Trophoblast cell (in vitro differentiated cells and primary cell): ENCODE data around the gene TXNRD3.

Source experiments
- DNase-seq, 2 donors: peaks; one replicate each; pipeline ENCODE4 v3.0.0-alpha.2; 2016
- H2AFZ ChIP-seq: 2 replicates; pipeline ENCODE4 v1.6.1; 2013; ENCODE audit warnings: low read length, moderate library complexity, mild to moderate bottlenecking; ENCODE audit not compliant: insufficient read depth, poor library complexity
- H2AK5ac ChIP-seq: 2 replicates; pipeline ENCODE4 v1.6.1; 2013; ENCODE audit warnings: mild to moderate bottlenecking, low read length
- H2BK120ac ChIP-seq: 2 replicates; pipeline ENCODE4 v1.6.1; 2013; ENCODE audit warnings: low read length, mild to moderate bottlenecking, moderate library complexity; ENCODE audit not compliant: insufficient read depth, poor library complexity
- H2BK12ac ChIP-seq: 2 replicates; pipeline ENCODE4 v1.6.1; 2013; ENCODE audit warnings: mild to moderate bottlenecking, low read length, moderate library complexity
- H2BK5ac ChIP-seq: 2 replicates; pipeline ENCODE4 v1.6.1; 2013; ENCODE audit warnings: low read length, low read depth, moderate library complexity, mild to moderate bottlenecking; ENCODE audit not compliant: poor library complexity
- H3K14ac ChIP-seq: 2 replicates; pipeline ENCODE4 v1.6.1; 2013; ENCODE audit warnings: mild to moderate bottlenecking, low read length
- H3K18ac ChIP-seq: 2 replicates; pipeline ENCODE4 v1.6.1; 2013; ENCODE audit warnings: mild to moderate bottlenecking, low read length
- H3K23ac ChIP-seq: 2 replicates; pipeline ENCODE4 v1.6.1; 2013; ENCODE audit warnings: low read length
- H3K27ac ChIP-seq: 2 replicates; pipeline ENCODE4 v1.5.1; 2013; ENCODE audit warnings: low read depth, mild to moderate bottlenecking, inconsistent platforms, low read length, moderate library complexity
- H3K27me3 ChIP-seq: 2 replicates; pipeline ENCODE4 v1.6.1; 2013; ENCODE audit warnings: inconsistent platforms, mild to moderate bottlenecking, low read length, moderate library complexity; ENCODE audit not compliant: insufficient read depth
- H3K36me3 ChIP-seq, 2 experiments: 1 replicate in 1 of 2; 2 replicates in 1 of 2; pipeline ENCODE4 v1.6.1; 2013; ENCODE audit warnings: low read length in 2 of 2, mild to moderate bottlenecking in 2 of 2, moderate library complexity in 1 of 2; ENCODE audit not compliant: insufficient read depth in 2 of 2, control insufficient read depth in 1 of 2
- H3K4ac ChIP-seq: 2 replicates; pipeline ENCODE4 v1.6.1; 2013; ENCODE audit warnings: low read depth, mild to moderate bottlenecking, low read length, moderate library complexity
- H3K4me1 ChIP-seq, 2 experiments: 1 replicate in 1 of 2; 2 replicates in 1 of 2; pipeline ENCODE4 v1.6.1; 2013; ENCODE audit warnings: low read length in 2 of 2, mild to moderate bottlenecking in 2 of 2, moderate library complexity in 1 of 2; ENCODE audit not compliant: insufficient read depth in 2 of 2, control insufficient read depth in 1 of 2
- H3K4me2 ChIP-seq: 2 replicates; pipeline ENCODE4 v1.6.1; 2013; ENCODE audit warnings: inconsistent platforms, mild to moderate bottlenecking, low read length, moderate library complexity
- H3K4me3 ChIP-seq: 2 replicates; pipeline ENCODE4 v1.5.1; 2013; ENCODE audit warnings: mild to moderate bottlenecking, low read depth, low read length, inconsistent platforms
- H3K79me1 ChIP-seq: one replicate; pipeline ENCODE4 v1.6.1; 2013; ENCODE audit warnings: low read length
- H3K79me2 ChIP-seq: 2 replicates; pipeline ENCODE4 v1.6.1; 2013; ENCODE audit warnings: low read length, mild to moderate bottlenecking; ENCODE audit not compliant: control insufficient read depth, insufficient read depth, poor library complexity
- H3K9ac ChIP-seq: 2 replicates; pipeline ENCODE4 v1.6.1; 2013; ENCODE audit warnings: mild to moderate bottlenecking, low read length
- H3K9me3 ChIP-seq: 2 replicates; pipeline ENCODE4 v1.6.1; 2013; ENCODE audit warnings: low read depth, mild to moderate bottlenecking, control low read depth, inconsistent platforms, low read length; ENCODE audit not compliant: insufficient read depth
- H4K12ac ChIP-seq: 2 replicates; pipeline ENCODE4 v1.6.1; 2013; ENCODE audit warnings: low read depth, mild to moderate bottlenecking, low read length, moderate library complexity
- H4K8ac ChIP-seq: 2 replicates; pipeline ENCODE4 v1.6.1; 2013; ENCODE audit warnings: low read depth, mild to moderate bottlenecking, low read length, moderate library complexity
- H4K91ac ChIP-seq: one replicate; pipeline ENCODE4 v1.6.1; 2013; ENCODE audit warnings: low read depth, mild to moderate bottlenecking, low read length, moderate library complexity
- WGBS: extraction: QIAGEN DNeasy Blood & Tissue Kit; methylation state at CpG from one replicate; pipeline ENCODE4 v1.1.7; 2013; ENCODE audit warnings: missing lambda C conversion rate; ENCODE audit not compliant: insufficient read length, insufficient coverage; ENCODE audit errors: extremely low coverage; 5-methylcytosine and 5-hydroxymethylcytosine counted together

Gene TXNRD3

DNA sequence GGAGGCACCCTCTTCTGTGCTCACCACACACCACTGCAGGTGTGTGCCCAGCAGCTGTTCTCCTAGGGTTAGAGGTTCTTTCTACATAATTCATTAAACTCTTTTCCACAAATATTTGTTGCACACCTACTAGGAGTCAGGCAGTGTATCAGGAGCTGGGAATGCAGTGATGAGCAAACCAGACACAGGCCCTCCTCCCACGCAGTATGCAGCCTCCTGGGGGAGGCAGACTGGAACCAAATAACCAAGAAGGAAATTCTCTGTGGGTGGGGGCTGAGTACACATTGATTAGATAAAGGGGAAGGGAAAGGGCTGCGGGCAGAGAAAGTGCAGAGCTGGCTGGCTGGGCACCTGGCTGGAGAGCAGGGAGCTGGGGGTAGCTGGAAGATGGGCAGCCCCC is 77.7 kb downstream of the TXNRD3 start:
- no peak overlapping the region for H2BK5ac ChIP-seq

GRCh38 chr3:126573492-126574117 is 81.3 kb downstream of the TXNRD3 start:
- Histone ChIP-seq H3K4me1 (no peaks in the 10 kb centered on the region), H3K27ac (no peak overlapping the region), H3K9ac (no peak overlapping the region), H3K4me2 (no peak overlapping the region), H3K4ac (no peak overlapping the region), H2AFZ (no peak overlapping the region), H3K27me3 (no peaks in the 10 kb centered on the region), H3K9me3 (no peaks in the 10 kb centered on the region), H3K36me3 (no peaks in the 10 kb centered on the region), H3K23ac (no peak overlapping the region), H3K18ac (no peak overlapping the region), H4K12ac (no peak overlapping the region), H4K8ac (no peak overlapping the region), H3K14ac (no peak overlapping the region), H2BK12ac (no peak overlapping the region), H3K4me3 (no peak overlapping the region), H3K79me1 (no peaks in the 10 kb centered on the region), H2BK120ac (no peak overlapping the region), H2BK5ac (no peak overlapping the region), H4K91ac (no peak overlapping the region), H3K79me2 (no peaks in the 10 kb centered on the region), H2AK5ac (no peak overlapping the region)
- no CpG with 5 or more reads among the region's 15 CpGs for WGBS
- peak; percentile 29 to 37 for DNase-seq

More for the DNA sequence above, 77.7 kb downstream of the TXNRD3 start:
- Histone ChIP-seq H4K8ac (no peak overlapping the region), H3K9me3 (no peaks in the 10 kb centered on the region), H3K23ac (no peak overlapping the region), H3K27me3 (no peaks in the 10 kb centered on the region), H3K4me1 (no peaks in the 10 kb centered on the region), H4K91ac (no peak overlapping the region), H3K27ac (no peak overlapping the region), H3K79me2 (no peaks in the 10 kb centered on the region), H3K79me1 (no peaks in the 10 kb centered on the region), H4K12ac (no peak overlapping the region), H3K9ac (no peak overlapping the region), H3K36me3 (no peaks in the 10 kb centered on the region), H3K4me2 (no peak overlapping the region), H3K4me3 (no peak overlapping the region), H2AFZ (no peak overlapping the region), H2BK12ac (no peak overlapping the region), H2AK5ac (no peak overlapping the region), H2BK120ac (no peak overlapping the region), H3K18ac (no peak overlapping the region), H3K14ac (no peak overlapping the region), H3K4ac (no peak overlapping the region)
- no peak for DNase-seq
- no CpG with 5 or more reads among the region's 2 CpGs for WGBS

- Histone ChIP-seq H3K9ac (no peak overlapping the region), H2BK5ac (no peak overlapping the region), H3K36me3 (no peaks in the 10 kb centered on the region), H4K91ac (no peak overlapping the region), H3K79me2 (no peaks in the 10 kb centered on the region), H4K8ac (no peak overlapping the region), H2AK5ac (no peak overlapping the region), H4K12ac (no peak overlapping the region), H3K9me3 (no peaks in the 10 kb centered on the region), H3K4me2 (no peak overlapping the region), H3K4me1 (no peaks in the 10 kb centered on the region), H2AFZ (no peak overlapping the region), H3K4ac (no peak overlapping the region), H3K27ac (no peak overlapping the region), H3K79me1 (no peaks in the 10 kb centered on the region), H3K27me3 (no peaks in the 10 kb centered on the region), H3K4me3 (no peak overlapping the region), H2BK12ac (no peak overlapping the region), H3K14ac (no peak overlapping the region), H3K23ac (no peak overlapping the region), H2BK120ac (no peak overlapping the region), H3K18ac (no peak overlapping the region)
- DNase-seq = no peak
- WGBS = no CpG with 5 or more reads among the region's 7 CpGs
These were observed 83.8 kb downstream of the TXNRD3 start for GRCh38 chr3:126571078-126571477.

DNA sequence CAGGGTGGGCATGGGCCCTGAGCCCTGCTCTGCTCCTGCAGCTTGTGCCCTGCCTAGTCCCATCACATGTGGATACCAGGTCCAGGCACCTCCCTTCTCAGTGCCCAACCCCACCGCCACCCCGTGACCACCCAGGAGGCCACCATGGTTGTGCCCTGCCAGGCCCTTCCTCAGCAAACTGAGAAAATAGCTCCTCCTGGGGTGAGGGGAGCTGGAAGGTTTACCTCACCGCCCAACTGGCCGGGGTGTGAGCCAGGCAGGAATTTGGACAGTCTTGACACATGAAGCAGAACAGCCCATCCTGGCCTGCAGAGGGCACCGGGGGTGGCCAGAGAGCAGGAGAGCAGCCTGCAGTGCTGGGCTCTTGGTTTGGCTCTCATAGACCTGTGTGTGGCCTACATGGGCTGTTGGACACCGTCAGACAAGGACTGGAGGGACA is 84.8 kb downstream of the TXNRD3 start:
- Histone ChIP-seq H3K14ac (no peak overlapping the region), H2BK12ac (no peak overlapping the region), H3K79me2 (no peaks in the 10 kb centered on the region), H3K4me3 (no peak overlapping the region), H3K9ac (no peak overlapping the region), H3K18ac (no peak overlapping the region), H3K9me3 (no peaks in the 10 kb centered on the region), H4K91ac (no peak overlapping the region), H3K4me2 (no peak overlapping the region), H2BK5ac (no peak overlapping the region), H2AFZ (no peak overlapping the region), H3K23ac (no peak overlapping the region), H3K4me1 (no peaks in the 10 kb centered on the region), H2AK5ac (no peak overlapping the region), H4K8ac (no peak overlapping the region), H2BK120ac (no peak overlapping the region), H3K79me1 (no peaks in the 10 kb centered on the region), H4K12ac (no peak overlapping the region), H3K27me3 (no peaks in the 10 kb centered on the region), H3K36me3 (no peaks in the 10 kb centered on the region), H3K4ac (no peak overlapping the region), H3K27ac (no peak overlapping the region)
- WGBS = no CpG with 5 or more reads among the region's 6 CpGs
- DNase-seq = no peak
